SH-SY5Y (cell line): ENCODE results near the gene SH3D19.

ENCODE experiments used
- GATA2 ChIP-seq: IDR thresholded peaks from 2 replicates; pipeline ENCODE4 v1.6.1; 2011; ENCODE audit warnings: mild to moderate bottlenecking, low read depth, low read length
- GATA3 ChIP-seq: IDR thresholded peaks from 2 replicates; pipeline ENCODE4 v1.6.1; 2011; ENCODE audit warnings: low read depth, mild to moderate bottlenecking, low read length, moderate library complexity

- TF ChIP-seq GATA2 (no peak), GATA3 (no peak)
These were observed 150.2 kb downstream of the SH3D19 start for GRCh38 chr4:151175233-151175632.
